ENCODE results near the gene RUBCN. TPM values are rescaled to one million over a fixed set of nuclear protein-coding genes. Genes with fewer than 3 reads are reported as not detected.
A peak's percentile ranks its signal among the peaks of the same experiment; 100 is the strongest.

The RUBCN gene
- total RNA-seq: 32.2 and 46.2 TPM in 2 replicates
- polyA plus RNA-seq: 15.4 and 17.4 TPM in 2 replicates

- Histone ChIP-seq H3K4me1 (ENCODE audit: low read depth) (peaks cover 7% of the 10 kb centered on the region), H3K27me3 (no peaks in the 10 kb centered on the region), H3K27ac (peak within 1 kb of the TSS; percentile 84), H3K9me3 (ENCODE audit: low read depth) (no peaks in the 10 kb centered on the region), H3K4me3 (peak within 1 kb of the TSS; percentile 82), H3K36me3 (no peaks in the 10 kb centered on the region)
- TF ChIP-seq CTCF (IDR thresholded peaks at IDR 0.05; ENCODE audit: low read depth, low read length): no peak
- DNase-seq (ENCODE audit: low read depth in 1 of 2, low spot score in 1 of 2): peak; percentile 96 to 97
Observed at GRCh38 chr3:197736491-197737318, at the start of gene RUBCN. Gene RUBCN (minus strand): TSS chr3:197736904. CDS start chr3:197736719, 185 bp downstream.

GRCh38 chr3:197784019-197784585, 47.4 kb upstream of the RUBCN start:
- TF ChIP-seq CTCF (IDR thresholded peaks at IDR 0.05; ENCODE audit: low read depth, low read length): no peak
- Histone ChIP-seq H3K27ac (no peak overlapping the region), H3K4me1 (ENCODE audit: low read depth) (no peaks in the 10 kb centered on the region), H3K9me3 (ENCODE audit: low read depth) (no peaks in the 10 kb centered on the region), H3K36me3 (peaks cover 16% of the 10 kb centered on the region), H3K27me3 (no peaks in the 10 kb centered on the region), H3K4me3 (no peak overlapping the region)
- DNase-seq (ENCODE audit: low read depth in 1 of 2, low spot score in 1 of 2): no peak

GRCh38 chr3:197782230-197782629, 45.5 kb upstream of the RUBCN start:
- Histone ChIP-seq H3K4me3 (no peak overlapping the region), H3K36me3 (peaks cover 33% of the 10 kb centered on the region), H3K27ac (no peak overlapping the region), H3K27me3 (no peaks in the 10 kb centered on the region), H3K4me1 (ENCODE audit: low read depth) (no peaks in the 10 kb centered on the region), H3K9me3 (ENCODE audit: low read depth) (no peaks in the 10 kb centered on the region)
- no peak for DNase-seq (ENCODE audit: low read depth in 1 of 2, low spot score in 1 of 2)
- no peak for TF ChIP-seq CTCF (IDR thresholded peaks at IDR 0.05; ENCODE audit: low read depth, low read length)

- H3K4me3 ChIP-seq: no peak overlapping the region
- no peaks in the 10 kb centered on the region for H3K27me3 ChIP-seq
- H3K27ac ChIP-seq: no peak overlapping the region
- no peaks in the 10 kb centered on the region for H3K9me3 ChIP-seq (ENCODE audit: low read depth)
- DNase-seq (ENCODE audit: low read depth in 1 of 2, low spot score in 1 of 2): no peak
- no peak for TF ChIP-seq CTCF (IDR thresholded peaks at IDR 0.05; ENCODE audit: low read depth, low read length)
- H3K4me1 ChIP-seq (ENCODE audit: low read depth): no peaks in the 10 kb centered on the region
- peaks cover 58% of the 10 kb centered on the region for H3K36me3 ChIP-seq
Observed at GRCh38 chr3:197775317-197775716, 38.6 kb upstream of the RUBCN start.

GRCh38 chr3:197761784-197762183, 25.1 kb upstream of the RUBCN start:
- Histone ChIP-seq H3K4me1 (ENCODE audit: low read depth) (no peaks in the 10 kb centered on the region), H3K4me3 (no peak overlapping the region), H3K27ac (no peak overlapping the region), H3K27me3 (no peaks in the 10 kb centered on the region), H3K36me3 (peaks cover 22% of the 10 kb centered on the region), H3K9me3 (ENCODE audit: low read depth) (no peaks in the 10 kb centered on the region)
- TF ChIP-seq CTCF (IDR thresholded peaks at IDR 0.05; ENCODE audit: low read depth, low read length): no peak
- DNase-seq (ENCODE audit: low read depth in 1 of 2, low spot score in 1 of 2): no peak

Measured in cardiac muscle cell (in vitro differentiated cells and primary cell).